HCT116 (cell line): ENCODE data around the gene MYO3B. TPM values are rescaled to one million over a fixed set of nuclear protein-coding genes. Genes with fewer than 3 reads are reported as not detected.

ENCODE experiments used
- ATAC-seq: fragments of 200-7000 bp; cut with Tn5 transposase; 2 replicates; pipeline ENCODE4 v1.9.1; 2020; ENCODE audit warnings: mild to moderate bottlenecking, moderate library complexity
- BruUV-seq: library from RNA; stranded (reverse); fragments of 400-500 nt; replicated peaks from 2 replicates; lab custom pipeline; 2021; lab: Mats Ljungman, UMichigan
- CTCF ChIA-PET: fragments of 300-600 bp; sonication (Branson Sonifier 250); formaldehyde crosslinking; loops from one replicate; lab custom pipeline; 2021; ENCODE audit warnings: antibody characterized with exemption; lab: Charles Lee
- POLR2A ChIA-PET: fragments of 300-600, 350-600 bp; sonication (Branson Sonifier 250); formaldehyde crosslinking; loops from one replicate; lab custom pipeline; 2021; ENCODE audit warnings: antibody characterized with exemption; lab: Charles Lee
- RAD21 ChIA-PET, 2 experiments: fragments of 300-600 bp; sonication (Branson Sonifier 250); formaldehyde crosslinking; loops; one replicate each; lab custom pipeline; 2023; ENCODE audit warnings: low total read pairs in 2 of 2; ENCODE audit not compliant: uncharacterized antibody in 2 of 2, unreplicated experiment in 2 of 2, low non-redundant PET in 1 of 2; lab: Charles Lee
- DNase-seq: peaks from one replicate; pipeline ENCODE4 v3.0.0-alpha.2; 2010; ENCODE audit warnings: low read depth, low spot score
- H2AFZ ChIP-seq: fragments of 200-600 bp; shearing (Covaris generic), sonication (generic); 2 replicates; pipeline ENCODE4 v1.6.1; 2017; ENCODE audit warnings: low read depth, mixed run types, mixed read lengths, antibody characterized with exemption, low read length; ENCODE audit not compliant: poor library complexity, severe bottlenecking
- H3K27ac ChIP-seq: 2 replicates; pipeline ENCODE4 v1.5.1; 2012; ENCODE audit warnings: low read depth, low read length
- H3K27me3 ChIP-seq: fragments of 200-600 bp; sonication (generic); 2 replicates; pipeline ENCODE4 v1.6.1; 2016; ENCODE audit warnings: mixed run types, low read length, mixed read lengths; ENCODE audit not compliant: insufficient read depth
- H3K36me3 ChIP-seq, 2 experiments: fragments of 200-500 bp in 1 of 2; fragments of 200-600 bp in 1 of 2; sonication (Bioruptor generic) in 1 of 2; sonication (generic) in 1 of 2; 2 replicates each; pipeline versions ENCODE4 v1.5.1 to v1.6.1; 2014 to 2016; ENCODE audit warnings: low read length in 2 of 2, inconsistent platforms in 1 of 2, mixed read lengths in 1 of 2, mixed run types in 1 of 2; ENCODE audit not compliant: insufficient read depth in 2 of 2, control insufficient read depth in 1 of 2
- H3K4me1 ChIP-seq, 2 experiments: fragments of 200-600 bp in 1 of 2; sonication (generic) in 1 of 2; 2 replicates each; pipeline versions ENCODE4 v1.5.1 to v1.6.1; 2012 to 2017; ENCODE audit warnings: low read length in 2 of 2, inconsistent platforms in 1 of 2, mild to moderate bottlenecking in 1 of 2, mixed read lengths in 1 of 2, mixed run types in 1 of 2, moderate library complexity in 1 of 2; ENCODE audit not compliant: insufficient read depth in 2 of 2, control insufficient read depth in 1 of 2
- H3K4me2 ChIP-seq: fragments of 200-600 bp; sonication (generic); 2 replicates; pipeline ENCODE4 v1.6.1; 2017; ENCODE audit warnings: mixed run types, low read length, mixed read lengths
- H3K4me3 ChIP-seq, 2 experiments: fragments of 200-600 bp in 1 of 2; sonication (generic) in 1 of 2; replicated peaks in 1 of 2; 2 replicates each; pipeline ENCODE4 v1.5.1; 2011 to 2016; ENCODE audit warnings: low read length in 2 of 2, control low read depth in 1 of 2, low read depth in 1 of 2, mild to moderate bottlenecking in 1 of 2, mixed read lengths in 1 of 2, mixed run types in 1 of 2
- H3K79me2 ChIP-seq: fragments of 200-600 bp; sonication (generic); 2 replicates; pipeline ENCODE4 v1.6.1; 2017; ENCODE audit warnings: mild to moderate bottlenecking, mixed run types, low read length, moderate library complexity, mixed read lengths; ENCODE audit not compliant: insufficient read depth
- H3K9ac ChIP-seq: fragments of 200-600 bp; sonication (generic); 2 replicates; pipeline ENCODE4 v1.6.1; 2016; ENCODE audit warnings: low read length, mixed read lengths
- H3K9me2 ChIP-seq: fragments of 200-600 bp; sonication (generic), shearing (Covaris generic); 2 replicates; pipeline ENCODE4 v1.6.1; 2017; ENCODE audit warnings: mixed run types, mild to moderate bottlenecking, moderate library complexity; ENCODE audit not compliant: insufficient read depth
- H3K9me3 ChIP-seq, 2 experiments: fragments of 200-500 bp in 1 of 2; fragments of 200-600 bp in 1 of 2; sonication (Bioruptor generic) in 1 of 2; sonication (generic) in 1 of 2; 2 replicates each; pipeline ENCODE4 v1.6.1; 2014 to 2017; ENCODE audit warnings: low read length in 2 of 2, mixed read lengths in 2 of 2, inconsistent platforms in 1 of 2, low read depth in 1 of 2, mild to moderate bottlenecking in 1 of 2, mixed run types in 1 of 2, moderate library complexity in 1 of 2; ENCODE audit not compliant: control insufficient read depth in 1 of 2, insufficient read depth in 1 of 2
- H4K20me1 ChIP-seq: fragments of 200-600 bp; sonication (generic), shearing (Covaris generic); 2 replicates; pipeline ENCODE4 v1.6.1; 2017; ENCODE audit warnings: mixed run types, mild to moderate bottlenecking, moderate library complexity; ENCODE audit not compliant: insufficient read depth
- CBX3 ChIP-seq: IDR thresholded peaks from 2 replicates; pipeline ENCODE4 v1.6.1; 2012; ENCODE audit warnings: low read depth
- CTCF ChIP-seq, 3 experiments: fragments of 200-600 bp in 1 of 3; sonication (generic) in 1 of 3; IDR thresholded peaks in 2 of 3; conservative IDR thresholded peaks in 1 of 3; 2 replicates each; pipeline ENCODE4 v1.5.1; 2012 to 2017; ENCODE audit warnings: low read depth in 2 of 3, low read length in 2 of 3, antibody characterized with exemption in 1 of 3, borderline replicate concordance in 1 of 3, control low read depth in 1 of 3, mild to moderate bottlenecking in 1 of 3, mixed read lengths in 1 of 3, mixed run types in 1 of 3, moderate library complexity in 1 of 3; ENCODE audit not compliant: insufficient read depth in 1 of 3
- EGR1 ChIP-seq: IDR thresholded peaks from 2 replicates; pipeline ENCODE4 v1.6.1; 2012; ENCODE audit warnings: low read depth
- ELF1 ChIP-seq: IDR thresholded peaks from 2 replicates; pipeline ENCODE4 v1.6.1; 2012; ENCODE audit warnings: low read depth, borderline replicate concordance
- FOSL1 ChIP-seq: IDR thresholded peaks from 2 replicates; pipeline ENCODE4 v1.6.1; 2012; ENCODE audit warnings: low read depth
- POLR2AphosphoS5 ChIP-seq: IDR thresholded peaks from 2 replicates; pipeline ENCODE4 v1.6.1; 2011; ENCODE audit warnings: mild to moderate bottlenecking, low read depth, low read length, moderate library complexity
- SIN3A ChIP-seq: IDR thresholded peaks from 2 replicates; pipeline ENCODE4 v1.6.1; 2012; ENCODE audit warnings: low read depth
- SRF ChIP-seq: IDR thresholded peaks from 2 replicates; pipeline ENCODE4 v1.6.1; 2012; ENCODE audit warnings: low read depth
- TCF7L2 ChIP-seq: IDR thresholded peaks from 2 replicates; pipeline ENCODE4 v1.7.0; 2011; ENCODE audit warnings: borderline replicate concordance, inconsistent platforms; ENCODE audit not compliant: insufficient read depth, insufficient read length; ENCODE audit errors: extremely low read depth
- YY1 ChIP-seq: IDR thresholded peaks from 2 replicates; pipeline ENCODE4 v1.6.1; 2011; ENCODE audit warnings: low read length, low read depth, moderate library complexity, mild to moderate bottlenecking; ENCODE audit not compliant: insufficient replicate concordance; ENCODE audit errors: extremely low read depth
- ZNF274 ChIP-seq: fragments of 200-500 bp; sonication (Bioruptor generic); IDR thresholded peaks from 2 replicates; pipeline ENCODE4 v1.6.1; 2014; ENCODE audit warnings: mild to moderate bottlenecking, low read depth, low read length, inconsistent platforms
- intact Hi-C: fragments of 100-400 bp; cut with micrococcal nuclease; formaldehyde crosslinking; loops from 2 replicates; pipeline ENCODE4 v1.10.0; 2022
- total RNA-seq: library from RNA; stranded (reverse); gene quantifications from one replicate; pipeline ENCODE4 v1.2.1, GENCODE V29; 2021; ENCODE audit not compliant: unreplicated experiment
- TF ChIP-seq, protein P1 (sequence below): IDR thresholded peaks from 2 replicates; pipeline ENCODE4 v1.6.1; 2012

MYO3B gene
- total RNA-seq, 1 experiment from 2014 or later = not detected

- DNase-seq = no peak
- BruUV-seq = no TSS peak
- Histone ChIP-seq H3K4me2 (no peak overlapping the region), H3K9ac (no peak overlapping the region), H4K20me1 (no peaks in the 10 kb centered on the region), H3K9me3 (no peaks in the 10 kb centered on the region), H2AFZ (no peak overlapping the region), H3K36me3 (no peaks in the 10 kb centered on the region), H3K79me2 (no peaks in the 10 kb centered on the region), H3K4me1 (no peaks in the 10 kb centered on the region), H3K9me2 (no peaks in the 10 kb centered on the region), H3K27ac (no peak overlapping the region), H3K4me3 (no peak overlapping the region), H3K27me3 (no peaks in the 10 kb centered on the region)
- intact Hi-C loops = no loop called here
- no peak for TF ChIP-seq POLR2AphosphoS5
- TF ChIP-seq SIN3A = no peak
- CTCF ChIA-PET = interaction anchor here (1.0 to 1.1 kb wide), 2 partner anchors 18 to 425 kb away, joined by 3 to 5 read pairs; partner anchors contain the start of gene GAD1
- ATAC-seq = no peak
- RAD21 ChIA-PET = no interaction called here
- POLR2A ChIA-PET = no interaction called here
Measured at GRCh38 chr2:170391697-170392096, 213.8 kb downstream of the MYO3B start.

GRCh38 chr2:170393861-170394498 is 216.0 kb downstream of the MYO3B start:
- H3K79me2 ChIP-seq = no peaks in the 10 kb centered on the region
- H3K4me2 ChIP-seq = no peak overlapping the region
- ChIA-PET CTCF (interaction anchor here (1.5 kb wide), 1 partner anchor 423 kb away, joined by 5 read pairs; the partner anchor contains the start of gene GAD1), POLR2A (no interaction called here), RAD21 (no interaction called here)
- no peaks in the 10 kb centered on the region for H3K9me3 ChIP-seq
- ATAC-seq = no peak
- BruUV-seq = no TSS peak
- no peaks in the 10 kb centered on the region for H3K9me2 ChIP-seq
- intact Hi-C loops = loop anchor here (2.0 kb wide), 1 partner anchor 157 kb away; no protein-coding TSS in a partner anchor
- no peak overlapping the region for H3K4me3 ChIP-seq
- H3K27me3 ChIP-seq = no peaks in the 10 kb centered on the region
- no peak for TF ChIP-seq YY1
- no peak for TF ChIP-seq EGR1
- TF ChIP-seq, protein P1, sequence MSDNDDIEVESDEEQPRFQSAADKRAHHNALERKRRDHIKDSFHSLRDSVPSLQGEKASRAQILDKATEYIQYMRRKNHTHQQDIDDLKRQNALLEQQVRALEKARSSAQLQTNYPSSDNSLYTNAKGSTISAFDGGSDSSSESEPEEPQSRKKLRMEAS = no peak
- TF ChIP-seq SRF = no peak
- TF ChIP-seq CTCF (IDR thresholded peaks at IDR 0.05 in 2 of 3, conservative IDR thresholded peaks at IDR 0.05 in 1 of 3; ENCODE audit: borderline replicate concordance in 1 of 3, insufficient read depth in 1 of 3, low read depth in 2 of 3, low read length in 2 of 3) = no peak
- TF ChIP-seq SIN3A = no peak
- TF ChIP-seq ZNF274 = no peak
- no peak for TF ChIP-seq CBX3
- TF ChIP-seq ELF1 = no peak
- TF ChIP-seq FOSL1 = no peak
- no peak for TF ChIP-seq TCF7L2
- H3K27ac ChIP-seq = no peak overlapping the region
- no peaks in the 10 kb centered on the region for H3K36me3 ChIP-seq
- no peak overlapping the region for H3K9ac ChIP-seq
- H3K4me1 ChIP-seq = no peaks in the 10 kb centered on the region
- DNase-seq = no peak
- H2AFZ ChIP-seq = no peak overlapping the region
- no peaks in the 10 kb centered on the region for H4K20me1 ChIP-seq
